Upper lobe of right lung (tissue), 1 donor: ENCODE results near the gene RBM22. TPM values are rescaled to one million over a fixed set of nuclear protein-coding genes. Genes with fewer than 3 reads are reported as not detected.

Source experiments
- ATAC-seq: fragments of 200-7000 bp; cut with Tn5 transposase; one replicate; pipeline ENCODE4 v1.9.1; 2020; ENCODE audit warnings: mild to moderate bottlenecking, moderate library complexity
- DNase-seq: peaks from one replicate; pipeline ENCODE4 v3.0.0-alpha.2; 2020
- H3K27ac ChIP-seq: fragments of 200-600 bp; one replicate; pipeline ENCODE4 v1.8.0; 2022
- H3K27me3 ChIP-seq: fragments of 200-600 bp; one replicate; pipeline ENCODE4 v1.8.0; 2022; ENCODE audit warnings: mild to moderate bottlenecking
- H3K36me3 ChIP-seq: fragments of 200-600 bp; one replicate; pipeline ENCODE4 v1.8.0; 2022
- H3K4me1 ChIP-seq: fragments of 200-600 bp; one replicate; pipeline ENCODE4 v1.8.0; 2022
- H3K4me3 ChIP-seq: fragments of 200-600 bp; one replicate; pipeline ENCODE4 v1.8.0; 2022; ENCODE audit warnings: mild to moderate bottlenecking
- H3K9me3 ChIP-seq: fragments of 200-600 bp; one replicate; pipeline ENCODE4 v1.8.0; 2022
- CTCF ChIP-seq: fragments of 200-600 bp; IDR thresholded peaks from one replicate; pipeline ENCODE4 v1.8.0; 2022; ENCODE audit warnings: antibody characterized with exemption
- intact Hi-C: fragments of 100-400 bp; cut with DNase I; formaldehyde crosslinking; loops from one replicate; pipeline ENCODE4 v1.11.0; 2022
- total RNA-seq: library from RNA; stranded (reverse); fragmentation: NEBNext Ultra II Directional; extraction: Animal tissue kit (Norgen Biotek cat#: 25700); gene quantifications from one replicate; pipeline ENCODE4 v1.2.1, GENCODE V29; 2021
- donor health status: DM: no; HTN: yes; CAD: no; lungs with severe emphysema.

The RBM22 gene
- total RNA-seq, 1 donor from 2014 or later = 51.2 TPM

GRCh38 chr5:150706776-150707390 is 6.0 kb upstream of the RBM22 start:
- no peak for TF ChIP-seq CTCF
- Histone ChIP-seq H3K27me3 (no peaks in the 10 kb centered on the region), H3K27ac (no peak overlapping the region), H3K4me3 (no peak overlapping the region), H3K4me1 (no peaks in the 10 kb centered on the region), H3K9me3 (no peaks in the 10 kb centered on the region), H3K36me3 (peaks cover 48% of the 10 kb centered on the region)
- intact Hi-C loops = no loop called here
- ATAC-seq = no peak
- no peak for DNase-seq

GRCh38 chr5:150703762-150704161 is 2.9 kb upstream of the RBM22 start:
- peaks cover 23% of the 10 kb centered on the region for H3K36me3 ChIP-seq
- no peak for TF ChIP-seq CTCF
- ATAC-seq = no peak
- intact Hi-C loops = no loop called here
- no peaks in the 10 kb centered on the region for H3K9me3 ChIP-seq
- H3K27me3 ChIP-seq = no peaks in the 10 kb centered on the region
- H3K4me3 ChIP-seq = no peak overlapping the region
- peaks cover 9% of the 10 kb centered on the region for H3K4me1 ChIP-seq
- DNase-seq = no peak
- H3K27ac ChIP-seq = no peak overlapping the region

GRCh38 chr5:150700246-150700593 is 642 bp downstream of the RBM22 start:
- Histone ChIP-seq H3K4me1 (peaks cover 9% of the 10 kb centered on the region), H3K27ac (peak overlapping the region; percentile 95), H3K27me3 (no peaks in the 10 kb centered on the region), H3K4me3 (peak overlapping the region; percentile 87), H3K36me3 (peaks cover 41% of the 10 kb centered on the region), H3K9me3 (no peaks in the 10 kb centered on the region)
- no peak for ATAC-seq
- intact Hi-C loops = no loop called here
- no peak for DNase-seq
- TF ChIP-seq CTCF = no peak

GRCh38 chr5:150694612-150695011 is 6.2 kb downstream of the RBM22 start:
- intact Hi-C loops = no loop called here
- Histone ChIP-seq H3K4me3 (no peak overlapping the region), H3K27ac (no peak overlapping the region), H3K36me3 (peaks cover 95% of the 10 kb centered on the region), H3K9me3 (no peaks in the 10 kb centered on the region), H3K4me1 (peaks cover 5% of the 10 kb centered on the region), H3K27me3 (no peaks in the 10 kb centered on the region)
- no peak for ATAC-seq
- TF ChIP-seq CTCF = no peak
- no peak for DNase-seq

- no peak for TF ChIP-seq CTCF
- Histone ChIP-seq H3K9me3 (no peaks in the 10 kb centered on the region), H3K4me3 (no peak overlapping the region), H3K36me3 (peaks cover 74% of the 10 kb centered on the region), H3K27me3 (no peaks in the 10 kb centered on the region), H3K4me1 (no peaks in the 10 kb centered on the region), H3K27ac (no peak overlapping the region)
- intact Hi-C loops = no loop called here
- DNase-seq (no peak), ATAC-seq (no peak)
Measured at GRCh38 chr5:150692276-150692675, 8.6 kb downstream of the RBM22 start.

- ATAC-seq (no peak), DNase-seq (no peak)
- peaks cover 59% of the 10 kb centered on the region for H3K36me3 ChIP-seq
- no peaks in the 10 kb centered on the region for H3K4me1 ChIP-seq
- no peak overlapping the region for H3K27ac ChIP-seq
- H3K27me3 ChIP-seq = no peaks in the 10 kb centered on the region
- H3K9me3 ChIP-seq = no peaks in the 10 kb centered on the region
- intact Hi-C loops = no loop called here
- no peak overlapping the region for H3K4me3 ChIP-seq
- no peak for TF ChIP-seq CTCF
Measured at GRCh38 chr5:150690760-150691159, 10.1 kb downstream of the RBM22 start.
